ENCODE results near the gene DLGAP3.

DNA sequence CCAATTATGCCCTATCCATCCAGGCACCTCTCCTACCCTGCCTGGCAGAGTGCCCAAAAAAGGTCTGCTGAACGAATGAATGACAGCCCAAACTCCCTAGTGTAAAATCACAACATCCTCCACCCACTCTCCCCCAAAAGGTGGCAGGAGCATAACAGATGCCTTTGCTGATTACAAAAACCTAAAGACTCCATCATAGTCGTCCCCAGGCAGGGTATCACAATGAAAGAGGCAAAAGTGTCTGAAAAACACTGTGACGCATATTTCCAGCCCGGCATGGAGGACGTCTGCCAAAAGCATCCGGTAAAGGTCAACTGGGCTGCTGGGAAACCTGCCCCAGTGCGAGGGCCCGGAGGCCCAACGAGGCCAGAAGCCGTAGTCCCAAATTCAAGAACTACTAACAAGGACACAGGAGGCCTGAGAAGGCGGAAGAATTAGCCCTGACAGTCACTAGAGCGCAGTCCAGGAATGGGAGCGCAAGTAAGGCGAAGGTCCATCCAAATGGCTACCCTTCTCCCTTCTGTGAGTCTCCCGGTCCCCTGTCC lies 70.5 kb downstream of the DLGAP3 start:
- TF ChIP-seq POLR2AphosphoS5 (IDR thresholded peaks at IDR 0.05; ENCODE audit: low read depth, low read length) (no peak), TAF1 (IDR thresholded peaks at IDR 0.05; ENCODE audit: borderline replicate concordance, low read depth, low read length) (no peak)
